T-cell (primary cell): ENCODE data around the gene PPP1R14B. TPM values are rescaled to one million over a fixed set of nuclear protein-coding genes. Genes with fewer than 3 reads are reported as not detected.

Experiments
- ATAC-seq, 4 experiments: fragments of 200-7000 bp in 3 of 4; fragments of 150-1000 bp in 1 of 4; cut with Tn5 transposase; replicated peaks in 1 of 4; 1 replicate in 3 of 4; 2 replicates in 1 of 4; pipeline ENCODE4 v1.10.0; 2021; ENCODE audit warnings: moderate library complexity in 3 of 4, mild to moderate bottlenecking in 2 of 4, moderate number of reproducible peaks in 1 of 4
- CTCF ChIA-PET, 2 donors: fragments of 300-600 bp; sonication (Branson Sonifier 250); formaldehyde crosslinking; loops; one replicate each; lab custom pipeline; 2022; ENCODE audit warnings: antibody characterized with exemption in 2 of 2; lab: Charles Lee
- POLR2A ChIA-PET, 2 donors: fragments of 300-600 bp; sonication (Branson Sonifier 250); formaldehyde crosslinking; loops; one replicate each; lab custom pipeline; 2022; ENCODE audit warnings: antibody characterized with exemption in 2 of 2; lab: Charles Lee
- DNase-seq, 35 experiments: peaks; one replicate each; pipeline versions ENCODE4 v3.0.0 to v3.0.0-alpha.2; 2013 to 2023
- H3K27ac ChIP-seq: one replicate; pipeline ENCODE4 v1.5.1; 2013; ENCODE audit warnings: low read length
- H3K27me3 ChIP-seq, 2 experiments: replicated peaks in 1 of 2; 1 replicate in 1 of 2; 2 replicates in 1 of 2; pipeline versions ENCODE4 v1.6.1 to v1.7.0; 2013; ENCODE audit warnings: low read length in 1 of 2, mixed read lengths in 1 of 2; ENCODE audit not compliant: control insufficient read depth in 2 of 2, insufficient read depth in 2 of 2; ENCODE audit errors: extremely low read depth in 1 of 2
- H3K36me3 ChIP-seq, 2 donors: 1 replicate in 1 of 2; 2 replicates in 1 of 2; pipeline versions ENCODE4 v1.6.1 to v1.7.0; 2013; ENCODE audit warnings: low read length in 1 of 2; ENCODE audit not compliant: control insufficient read depth in 2 of 2, insufficient read depth in 1 of 2; ENCODE audit errors: extremely low read depth in 1 of 2
- H3K4me1 ChIP-seq, 2 experiments: 1 replicate in 1 of 2; 2 replicates in 1 of 2; pipeline versions ENCODE4 v1.6.1 to v1.7.0; 2013; ENCODE audit warnings: low read length in 2 of 2, mixed read lengths in 1 of 2; ENCODE audit not compliant: insufficient read depth in 2 of 2, control insufficient read depth in 1 of 2; ENCODE audit errors: extremely low read depth in 1 of 2
- H3K4me3 ChIP-seq, 2 donors: 1 replicate in 1 of 2; 2 replicates in 1 of 2; pipeline versions ENCODE4 v1.5.1 to v1.7.0; 2013; ENCODE audit warnings: mild to moderate bottlenecking in 2 of 2, low read length in 1 of 2, moderate library complexity in 1 of 2; ENCODE audit not compliant: control insufficient read depth in 1 of 2; ENCODE audit errors: extremely low read depth in 1 of 2
- H3K9me3 ChIP-seq: 2 replicates; pipeline ENCODE4 v1.7.0; 2013
- H3K27ac Mint-ChIP-seq, 2 donors: one replicate each; pipeline ENCODE4 v1.8.0; 2020 to 2021; ENCODE audit warnings: mild to moderate bottlenecking in 2 of 2, mixed read lengths in 2 of 2
- H3K27me3 Mint-ChIP-seq, 2 donors: one replicate each; pipeline ENCODE4 v1.8.0; 2021 to 2022; ENCODE audit warnings: mixed read lengths in 2 of 2
- H3K36me3 Mint-ChIP-seq: one replicate; pipeline ENCODE4 v1.8.0; 2021; ENCODE audit warnings: mixed read lengths
- H3K4me1 Mint-ChIP-seq, 3 donors: one replicate each; pipeline ENCODE4 v1.8.0; 2020 to 2022; ENCODE audit warnings: mixed read lengths in 3 of 3, mild to moderate bottlenecking in 1 of 3
- H3K4me3 Mint-ChIP-seq, 3 donors: one replicate each; pipeline ENCODE4 v1.8.0; 2020 to 2022; ENCODE audit warnings: mild to moderate bottlenecking in 3 of 3, mixed read lengths in 3 of 3, moderate library complexity in 3 of 3
- H3K9me3 Mint-ChIP-seq, 3 donors: one replicate each; pipeline ENCODE4 v1.8.0; 2020 to 2022; ENCODE audit warnings: mixed read lengths in 3 of 3
- WGBS: methylation state at CpG from one replicate; pipeline ENCODE4 v1.1.5; 2013; ENCODE audit warnings: missing lambda C conversion rate; ENCODE audit not compliant: insufficient coverage; 5-methylcytosine and 5-hydroxymethylcytosine counted together
- total RNA-seq, 35 experiments: library from RNA in 6 of 35; stranded (reverse) in 6 of 35; fragments of 120-200 nt in 1 of 35; gene quantifications; one replicate each; pipeline versions ENCODE4 v1.2.1 to v1.2.4 and lab custom pipeline; 2013 to 2026

The PPP1R14B gene
- total RNA-seq, 5 donors from 2014 or later (not counting 1 experiment from before 2014, with no cell fraction given), result 31.2 to 143 (median 88.1) TPM

DNA sequence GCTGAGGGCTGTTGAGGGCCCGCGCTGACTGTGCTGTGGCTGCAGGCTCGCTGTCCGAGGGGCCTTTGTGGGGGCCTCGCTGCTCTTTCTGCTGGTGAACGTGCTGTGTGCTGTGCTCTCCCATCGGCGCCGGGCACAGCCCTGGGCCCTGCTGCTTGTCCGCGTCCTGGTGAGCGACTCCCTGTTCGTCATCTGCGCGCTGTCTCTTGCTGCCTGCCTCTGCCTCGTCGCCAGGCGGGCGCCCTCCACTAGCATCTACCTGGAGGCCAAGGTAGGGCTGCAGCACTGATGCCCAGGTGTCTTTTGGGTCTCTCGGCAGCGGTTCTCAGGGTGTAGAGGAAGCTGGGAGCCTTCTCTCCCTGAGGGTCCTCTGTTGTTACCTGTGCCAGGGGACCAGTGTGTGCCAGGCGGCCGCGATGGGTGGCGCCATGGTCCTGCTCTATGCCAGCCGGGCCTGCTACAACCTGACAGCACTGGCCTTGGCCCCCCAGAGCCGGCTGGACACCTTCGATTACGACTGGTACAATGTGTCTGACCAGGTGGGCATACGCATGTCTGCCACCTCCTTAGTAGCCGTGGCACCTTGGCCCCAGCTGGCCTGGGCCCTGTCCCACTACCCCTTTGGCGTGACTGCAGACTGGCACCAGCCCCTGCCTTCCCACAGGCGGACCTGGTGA is 41.1 kb upstream of the PPP1R14B start:
- Histone ChIP-seq H3K4me3 (no peak overlapping the region), H3K4me1 (peaks cover 7 to 47% of the 10 kb centered on the region in 2 experiments), H3K36me3 (peaks cover 0 to 2% of the 10 kb centered on the region in 2 donors), H3K27ac (no peak overlapping the region), H3K9me3 (no peaks in the 10 kb centered on the region), H3K27me3 (peaks cover 4 to 28% of the 10 kb centered on the region in 2 experiments)
- ChIA-PET CTCF (no interaction called here), POLR2A (no interaction called here)
- H3K4me3 Mint-ChIP-seq, result no peak overlapping the region
- H3K36me3 Mint-ChIP-seq, result no peaks in the 10 kb centered on the region
- 95% methylated on average over 32 of the region's 33 CpGs for WGBS
- DNase-seq (no peak), ATAC-seq (no peak)
- H3K27me3 Mint-ChIP-seq, result peaks cover 5 to 11% of the 10 kb centered on the region in 2 donors
- no peak overlapping the region for H3K27ac Mint-ChIP-seq
- H3K9me3 Mint-ChIP-seq, result no peaks in the 10 kb centered on the region
- peaks cover 23 to 29% (median 24%) of the 10 kb centered on the region in 3 donors for H3K4me1 Mint-ChIP-seq

DNA sequence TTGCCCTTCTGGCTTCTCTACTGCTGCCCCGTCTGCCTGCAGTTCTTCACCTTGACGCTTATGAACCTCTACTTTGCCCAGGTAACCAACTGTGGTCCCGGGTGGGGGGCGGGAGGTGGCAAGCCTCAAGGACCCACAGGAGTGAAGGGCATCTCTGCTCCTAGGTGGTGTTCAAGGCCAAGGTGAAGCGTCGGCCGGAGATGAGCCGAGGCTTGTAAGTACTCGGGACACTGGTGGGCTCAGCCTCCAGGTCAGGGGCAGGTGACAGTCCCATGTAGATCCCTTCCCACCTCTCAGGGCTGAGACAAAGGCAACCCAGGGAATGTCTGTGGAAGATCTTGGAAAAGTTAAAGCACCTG is 40.0 kb upstream of the PPP1R14B start:
- no peak for DNase-seq
- peaks cover 0 to 7% of the 10 kb centered on the region in 2 donors for H3K36me3 ChIP-seq
- peaks cover 4 to 42% of the 10 kb centered on the region in 2 experiments for H3K4me1 ChIP-seq
- peaks cover 4 to 21% of the 10 kb centered on the region in 2 experiments for H3K27me3 ChIP-seq
- H3K4me3 ChIP-seq, result no peak overlapping the region
- H3K36me3 Mint-ChIP-seq, result no peaks in the 10 kb centered on the region
- peaks cover 25 to 28% (median 26%) of the 10 kb centered on the region in 3 donors for H3K4me1 Mint-ChIP-seq
- ChIA-PET POLR2A (interaction anchor here in 1 of 2 donors (0.6 kb wide), 1 partner anchor 639 kb away, joined by 5 read pairs; no protein-coding TSS in a partner anchor), CTCF (interaction anchor here in 1 of 2 donors (3.0 kb wide), 1 partner anchor 14 kb away, joined by 13 read pairs; the partner anchor contains the start of gene CATSPERZ)
- no peaks in the 10 kb centered on the region for H3K9me3 Mint-ChIP-seq
- H3K9me3 ChIP-seq, result no peaks in the 10 kb centered on the region
- peak overlapping the region; percentile 70 to 84 for H3K27ac Mint-ChIP-seq
- no peak overlapping the region for H3K27ac ChIP-seq
- ATAC-seq, result no peak
- H3K27me3 Mint-ChIP-seq, result peaks cover 5 to 7% of the 10 kb centered on the region in 2 donors
- 95% methylated on average over 6 of the region's 9 CpGs for whole genome bisulfite sequencing
- peak overlapping the region; percentile 67 to 84 (median 74) for H3K4me3 Mint-ChIP-seq

DNA sequence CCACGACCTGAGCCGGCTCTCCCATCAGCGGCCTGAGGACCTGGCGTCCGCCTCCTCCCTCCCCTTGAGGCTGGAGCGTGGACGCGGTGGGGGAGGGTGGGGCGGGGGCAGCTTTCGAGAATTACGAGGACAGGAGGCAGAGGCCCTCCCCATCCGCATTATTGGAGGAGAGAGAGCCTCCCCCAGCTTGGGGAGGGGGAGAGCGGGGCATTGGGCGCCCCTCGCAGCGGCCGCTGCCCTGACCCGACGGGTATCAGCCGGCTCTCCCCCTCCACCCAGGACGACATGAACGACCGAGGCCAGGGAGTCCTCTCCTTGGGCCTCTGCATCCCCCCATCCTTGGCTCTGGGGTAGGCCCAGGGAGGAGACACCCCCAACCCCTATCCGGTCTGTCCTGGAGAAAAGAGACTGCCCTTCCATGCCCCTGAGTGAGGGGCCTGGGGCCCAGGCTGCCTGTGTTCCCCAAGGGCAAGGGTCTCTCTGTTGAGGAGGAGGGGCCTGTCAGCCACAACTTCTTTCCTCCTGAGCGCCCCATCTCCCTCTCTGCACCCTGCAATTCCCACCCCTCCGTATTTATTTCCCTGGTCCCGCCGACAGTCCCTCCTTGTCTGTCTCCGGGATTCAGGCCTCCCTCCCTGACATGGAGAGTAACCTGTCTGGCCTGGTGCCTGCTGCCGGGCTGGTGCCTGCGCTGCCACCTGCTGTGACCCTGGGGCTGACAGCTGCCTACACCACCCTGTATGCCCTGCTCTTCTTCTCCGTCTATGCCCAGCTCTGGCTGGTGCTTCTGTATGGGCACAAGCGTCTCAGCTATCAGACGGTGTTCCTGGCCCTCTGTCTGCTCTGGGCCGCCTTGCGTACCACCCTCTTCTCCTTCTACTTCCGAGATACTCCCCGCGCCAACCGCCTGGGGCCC is 39.4 kb upstream of the PPP1R14B start:
- Mint-ChIP-seq H3K9me3 (no peaks in the 10 kb centered on the region), H3K27me3 (peaks cover 5 to 7% of the 10 kb centered on the region in 2 donors), H3K4me3 (peak overlapping the region; percentile 67 to 84 (median 74)), H3K4me1 (peaks cover 25 to 32% (median 30%) of the 10 kb centered on the region in 3 donors), H3K27ac (peak overlapping the region; percentile 70 to 84), H3K36me3 (peaks cover 4% of the 10 kb centered on the region)
- Histone ChIP-seq H3K27me3 (peaks cover 4 to 18% of the 10 kb centered on the region in 2 experiments), H3K36me3 (peaks cover 0 to 7% of the 10 kb centered on the region in 2 donors), H3K4me3 (peak overlapping the region; percentile 17 to 87), H3K9me3 (no peaks in the 10 kb centered on the region), H3K27ac (peak overlapping the region; percentile 70), H3K4me1 (peaks cover 4 to 40% of the 10 kb centered on the region in 2 experiments)
- peak in 6 of 35 experiments; percentile 14 to 48 (median 27) for DNase-seq
- ATAC-seq, result no peak
- CTCF ChIA-PET, result interaction anchor here (0.6 to 3.7 kb wide), 7 partner anchors 14 to 100 kb away, joined by 3 to 16 read pairs (median 6); partner anchors contain the start of genes CATSPERZ (in 1 of the 2), PRDX5 (in 1 of the 2), STIP1 (in 1 of the 2) and TRMT112 (in 1 of the 2)
- 66% methylated on average over 14 of the region's 40 CpGs for WGBS
- POLR2A ChIA-PET, result interaction anchor here in 1 of 2 donors (1.6 to 1.7 kb wide), 2 partner anchors 14 to 31 kb away, joined by 5 to 6 read pairs; partner anchors contain the start of genes PRDX5 and TRMT112

- Mint-ChIP-seq H3K9me3 (no peaks in the 10 kb centered on the region), H3K4me1 (peaks cover 19 to 27% (median 25%) of the 10 kb centered on the region in 3 donors), H3K27ac (peak within 1 kb of the TSS; percentile 92 to 95), H3K36me3 (peaks cover 5% of the 10 kb centered on the region), H3K27me3 (peaks cover 0 to under 1% of the 10 kb centered on the region in 2 donors), H3K4me3 (peak within 1 kb of the TSS; percentile 84 to 86 (median 85))
- peaks cover 0 to 9% of the 10 kb centered on the region in 2 experiments for H3K27me3 ChIP-seq
- peak; percentile 70 to 77 (median 74) for ATAC-seq
- ChIA-PET CTCF (interaction anchor here (0.6 to 3.7 kb wide), 11 partner anchors 14 to 99 kb away, joined by 3 to 16 read pairs (median 5); partner anchors contain the start of genes CATSPERZ (in 1 of the 2), FKBP2 (in 1 of the 2), PRDX5 (in 1 of the 2) and STIP1 (in 1 of the 2)), POLR2A (interaction anchor here in 1 of 2 donors (0.6 to 1.7 kb wide), 6 partner anchors 13 to 99 kb away, joined by 3 to 6 read pairs (median 4); partner anchors contain the start of genes FKBP2, PRDX5, STIP1 and TRMT112)
- H3K9me3 ChIP-seq, result no peaks in the 10 kb centered on the region
- H3K4me1 ChIP-seq, result peaks cover 4 to 37% of the 10 kb centered on the region in 2 experiments
- H3K4me3 ChIP-seq, result peak within 1 kb of the TSS; percentile 76 to 87
- under 1% methylated on average over 92 of the region's 102 CpGs for WGBS
- DNase-seq, result peak; percentile 81 to 97 (median 91)
- peak within 1 kb of the TSS; percentile 100 for H3K27ac ChIP-seq
- peaks cover 0 to 7% of the 10 kb centered on the region in 2 donors for H3K36me3 ChIP-seq
These were observed 38.5 kb upstream of the PPP1R14B start, which contains the start of gene GPR137 for GRCh38 chr11:64284962-64285884. GPR137 (plus strand) TSS chr11:64285848; CDS start chr11:64286525, 677 bp downstream.
